D721Med (cell line): ENCODE measurements around the gene FUT7.

ENCODE experiments used
- DNase-seq: peaks from one replicate; pipeline ENCODE4 v3.0.0; 2011; ENCODE audit warnings: low spot score; ENCODE audit not compliant: insufficient read length
- FAIRE-seq: peaks from 2 replicates; lab custom pipeline; 2011; peaks lifted over from hg19 to GRCh38; lab: Jason Lieb, UNC
- CTCF ChIP-seq: IDR thresholded peaks from 2 replicates; pipeline ENCODE4 v1.5.1; 2012; ENCODE audit warnings: mild to moderate bottlenecking, control low read depth; ENCODE audit not compliant: insufficient read depth; ENCODE audit errors: missing control alignments

FUT7 gene

GRCh38 chr9:137009938-137010732 lies 21.8 kb downstream of the FUT7 start:
- DNase-seq (no peak), FAIRE-seq (no peak)
- no peak for TF ChIP-seq CTCF

GRCh38 chr9:137009217-137009616 lies 22.7 kb downstream of the FUT7 start:
- TF ChIP-seq CTCF, result no peak
- DNase-seq, result no peak
- no peak for FAIRE-seq

- DNase-seq (no peak), FAIRE-seq (no peak)
- no peak for TF ChIP-seq CTCF
Measured at GRCh38 chr9:137008312-137008711, 23.6 kb downstream of the FUT7 start.

- FAIRE-seq, result no peak
- no peak for DNase-seq
- no peak for TF ChIP-seq CTCF
Measured at GRCh38 chr9:137007816-137008270, 24.0 kb downstream of the FUT7 start.

GRCh38 chr9:137007108-137007815 lies 24.6 kb downstream of the FUT7 start:
- no peak for DNase-seq
- no peak for FAIRE-seq
- no peak for TF ChIP-seq CTCF

GRCh38 chr9:137006116-137007003 lies 25.5 kb downstream of the FUT7 start:
- DNase-seq (no peak), FAIRE-seq (no peak)
- TF ChIP-seq CTCF, result no peak
